SH-SY5Y (cell line): ENCODE measurements around the gene RAB9A.

Source experiments
- GATA2 ChIP-seq: IDR thresholded peaks from 2 replicates; pipeline ENCODE4 v1.6.1; 2011; ENCODE audit warnings: mild to moderate bottlenecking, low read depth, low read length
- GATA3 ChIP-seq: IDR thresholded peaks from 2 replicates; pipeline ENCODE4 v1.6.1; 2011; ENCODE audit warnings: low read depth, mild to moderate bottlenecking, low read length, moderate library complexity

DNA sequence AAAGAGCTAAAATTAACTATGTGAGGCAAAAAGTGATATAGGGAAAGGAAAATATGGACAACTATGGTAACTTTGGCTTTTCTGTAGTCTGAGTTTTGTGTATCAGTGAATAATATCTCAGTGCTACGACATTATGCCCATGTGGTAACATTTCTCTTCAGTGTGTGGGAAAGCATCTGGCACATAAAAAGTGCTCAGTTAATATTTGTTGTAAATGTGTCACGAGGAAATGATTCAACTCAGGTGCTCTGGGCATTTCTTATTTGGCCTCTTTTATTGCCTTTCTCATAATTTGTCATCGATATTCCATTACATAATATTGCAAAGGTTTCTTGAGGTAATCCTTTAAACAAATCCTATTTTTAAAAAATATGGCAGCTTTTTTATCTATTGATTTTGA, 63.2 kb downstream of the RAB9A start:
- TF ChIP-seq GATA3 (no peak), GATA2 (no peak)
